Fibroblast of lung (primary cell): Measurements from ENCODE around the gene HERC3. TPM values are rescaled to one million over a fixed set of nuclear protein-coding genes. Genes with fewer than 3 reads are reported as not detected.

Source experiments
- DNase-seq, 2 donors: peaks; one replicate each; pipeline versions ENCODE4 v3.0.0 to v3.0.0-alpha.2; 2010; ENCODE audit warnings: low read depth in 2 of 2
- H2AFZ ChIP-seq: 2 replicates; pipeline ENCODE4 v1.5.1; 2012; ENCODE audit warnings: low read length, control low read depth, inconsistent platforms
- H3K27ac ChIP-seq: 2 replicates; pipeline ENCODE4 v1.5.1; 2011; ENCODE audit warnings: low read length, control low read depth; ENCODE audit not compliant: insufficient read depth
- H3K27me3 ChIP-seq: 2 replicates; pipeline ENCODE4 v1.5.1; 2011; ENCODE audit warnings: mild to moderate bottlenecking, low read length; ENCODE audit not compliant: control insufficient read depth, insufficient read depth
- H3K36me3 ChIP-seq: 2 replicates; pipeline ENCODE4 v1.5.1; 2011; ENCODE audit warnings: low read length; ENCODE audit not compliant: control insufficient read depth, insufficient read depth
- H3K4me1 ChIP-seq: 2 replicates; pipeline ENCODE4 v1.5.1; 2011; ENCODE audit warnings: low read length; ENCODE audit not compliant: control insufficient read depth, insufficient read depth; ENCODE audit errors: extremely low read depth
- H3K4me2 ChIP-seq: 2 replicates; pipeline ENCODE4 v1.5.1; 2011; ENCODE audit warnings: low read length, control low read depth; ENCODE audit not compliant: insufficient read depth; ENCODE audit errors: extremely low read depth
- H3K4me3 ChIP-seq, 4 experiments: fragments of 200-600 bp in 1 of 4; sonication (generic) in 1 of 4; replicated peaks in 1 of 4; 2 replicates each; pipeline ENCODE4 v1.5.1; 2011 to 2016; ENCODE audit warnings: low read length in 4 of 4, low read depth in 3 of 4, mild to moderate bottlenecking in 3 of 4, control low read depth in 2 of 4, inconsistent platforms in 1 of 4, mixed read lengths in 1 of 4; ENCODE audit not compliant: insufficient read depth in 1 of 4; ENCODE audit errors: control extremely low read depth in 1 of 4
- H3K79me2 ChIP-seq: 2 replicates; pipeline ENCODE4 v1.5.1; 2012; ENCODE audit warnings: mild to moderate bottlenecking, low read length, inconsistent platforms; ENCODE audit not compliant: control insufficient read depth, insufficient read depth
- H3K9ac ChIP-seq: 2 replicates; pipeline ENCODE4 v1.5.1; 2011; ENCODE audit warnings: mild to moderate bottlenecking, low read length, control low read depth; ENCODE audit not compliant: insufficient read depth
- H3K9me3 ChIP-seq: 2 replicates; pipeline ENCODE4 v1.5.1; 2012; ENCODE audit warnings: low read depth, low read length; ENCODE audit not compliant: control insufficient read depth, insufficient read depth
- H4K20me1 ChIP-seq: 2 replicates; pipeline ENCODE4 v1.5.1; 2011; ENCODE audit warnings: low read length; ENCODE audit not compliant: control insufficient read depth, insufficient read depth; ENCODE audit errors: extremely low read depth
- EZH2 ChIP-seq: IDR thresholded peaks from 2 replicates; pipeline ENCODE4 v1.5.1; 2012; ENCODE audit warnings: low read length, control low read depth, mild to moderate bottlenecking; ENCODE audit errors: missing control alignments
- polyA minus RNA-seq: library from RNA; depleted of rRNA, polyadenylated mRNA; stranded (reverse); fragments of >200 nt; gene quantifications from 2 replicates; pipeline ENCODE4 v1.2.3, GENCODE V29; 2011; ENCODE audit warnings: low replicate concordance
- polyA plus RNA-seq, 2 donors: library from polyadenylated mRNA; depleted of rRNA in 1 of 2; stranded (reverse) in 1 of 2; unstranded in 1 of 2; fragments of >200 nt; gene quantifications; 2 replicates each; pipeline ENCODE4 v1.2.1, GENCODE V29; 2011 to 2012; ENCODE audit warnings: missing spikeins in 1 of 2
- total RNA-seq: library from RNA; depleted of rRNA; stranded (reverse); fragments of >200 nt; gene quantifications from 2 replicates; pipeline ENCODE4 v1.2.1, GENCODE V29; 2014
- TF ChIP-seq, protein P1 (sequence below), 2 donors: IDR thresholded peaks in 1 of 2; conservative IDR thresholded peaks in 1 of 2; 1 replicate in 1 of 2; 2 replicates in 1 of 2; pipeline ENCODE4 v1.5.1; 2011 to 2012; ENCODE audit warnings: low read length in 2 of 2, control low read depth in 1 of 2, inconsistent platforms in 1 of 2, low read depth in 1 of 2, mild to moderate bottlenecking in 1 of 2

Gene HERC3
- 12.1 and 27.6 TPM in 2 replicates for total RNA-seq
- polyA plus RNA-seq = 22.9 and 24.5 TPM in 2 replicates
- polyA plus RNA-seq (2012) = 13.7 and 15.7 TPM in 2 replicates
- 19.3 and 53.2 TPM in 2 replicates for polyA minus RNA-seq

DNA sequence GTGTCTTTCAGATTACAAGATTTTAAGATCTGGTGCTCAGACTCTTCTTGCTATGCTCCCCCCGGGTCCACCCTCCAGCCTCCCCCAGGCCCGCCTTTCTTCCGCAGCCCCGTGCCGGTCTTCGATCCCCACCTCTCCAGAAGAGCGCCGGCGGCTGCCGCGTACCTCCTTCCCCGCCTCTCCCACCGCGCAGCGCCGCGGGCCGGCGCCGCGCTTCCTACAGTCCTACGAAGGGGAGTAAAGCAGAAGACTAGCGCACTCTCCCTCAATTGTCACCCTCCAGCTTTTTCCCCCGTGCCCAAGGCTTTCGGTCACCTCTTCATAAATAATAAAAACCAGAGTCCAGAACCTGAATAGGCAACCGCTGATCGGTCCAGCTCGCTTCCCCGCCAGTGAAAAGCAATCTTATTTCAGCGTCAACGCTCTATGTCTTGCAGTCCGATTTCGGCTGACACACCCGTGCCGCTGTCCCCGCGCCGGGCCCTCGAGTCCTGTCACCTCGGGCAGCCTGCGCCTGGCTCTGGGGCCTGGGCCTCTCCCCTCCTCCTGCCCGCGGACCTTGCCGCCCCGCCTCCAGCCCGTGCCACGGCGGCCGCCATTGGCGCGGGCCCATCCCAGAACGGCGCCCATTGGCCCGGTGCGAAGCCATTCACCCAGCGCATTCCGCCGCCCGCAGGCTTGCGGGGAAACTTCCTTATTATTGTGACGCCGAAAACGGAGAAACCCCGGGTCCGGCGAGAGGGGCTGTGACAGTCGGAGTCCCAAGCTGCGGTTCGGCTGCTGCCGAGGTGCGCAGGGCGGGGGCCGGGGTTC lies at the start of gene HERC3:
Gene HERC3 (plus strand): TSS at position 694 of the 813 bp plus-strand sequence. CDS start 13,344 bp downstream, outside the sequence.
- peak within 1 kb of the TSS; percentile 94 for H2AFZ ChIP-seq
- peaks cover 14% of the 10 kb centered on the region for H3K79me2 ChIP-seq
- peak within 1 kb of the TSS; percentile 74 to 91 (median 80) for H3K4me3 ChIP-seq
- peak within 1 kb of the TSS; percentile 99 for H3K4me2 ChIP-seq
- H3K27ac ChIP-seq = peak within 1 kb of the TSS; percentile 76
- H3K9me3 ChIP-seq = no peaks in the 10 kb centered on the region
- no peaks in the 10 kb centered on the region for H3K36me3 ChIP-seq
- H3K9ac ChIP-seq = peak within 1 kb of the TSS; percentile 75
- no peaks in the 10 kb centered on the region for H3K27me3 ChIP-seq
- H4K20me1 ChIP-seq = no peaks in the 10 kb centered on the region
- peaks cover 2% of the 10 kb centered on the region for H3K4me1 ChIP-seq
- TF ChIP-seq, protein P1, sequence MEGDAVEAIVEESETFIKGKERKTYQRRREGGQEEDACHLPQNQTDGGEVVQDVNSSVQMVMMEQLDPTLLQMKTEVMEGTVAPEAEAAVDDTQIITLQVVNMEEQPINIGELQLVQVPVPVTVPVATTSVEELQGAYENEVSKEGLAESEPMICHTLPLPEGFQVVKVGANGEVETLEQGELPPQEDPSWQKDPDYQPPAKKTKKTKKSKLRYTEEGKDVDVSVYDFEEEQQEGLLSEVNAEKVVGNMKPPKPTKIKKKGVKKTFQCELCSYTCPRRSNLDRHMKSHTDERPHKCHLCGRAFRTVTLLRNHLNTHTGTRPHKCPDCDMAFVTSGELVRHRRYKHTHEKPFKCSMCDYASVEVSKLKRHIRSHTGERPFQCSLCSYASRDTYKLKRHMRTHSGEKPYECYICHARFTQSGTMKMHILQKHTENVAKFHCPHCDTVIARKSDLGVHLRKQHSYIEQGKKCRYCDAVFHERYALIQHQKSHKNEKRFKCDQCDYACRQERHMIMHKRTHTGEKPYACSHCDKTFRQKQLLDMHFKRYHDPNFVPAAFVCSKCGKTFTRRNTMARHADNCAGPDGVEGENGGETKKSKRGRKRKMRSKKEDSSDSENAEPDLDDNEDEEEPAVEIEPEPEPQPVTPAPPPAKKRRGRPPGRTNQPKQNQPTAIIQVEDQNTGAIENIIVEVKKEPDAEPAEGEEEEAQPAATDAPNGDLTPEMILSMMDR (conservative IDR thresholded peaks at IDR 0.05 in 1 of 2, IDR thresholded peaks at IDR 0.05 in 1 of 2; ENCODE audit: low read depth in 1 of 2, low read length in 2 of 2) = peak in 1 of 2 donors; percentile 17
- TF ChIP-seq EZH2 = no peak
- peak; percentile 82 to 85 for DNase-seq

DNA sequence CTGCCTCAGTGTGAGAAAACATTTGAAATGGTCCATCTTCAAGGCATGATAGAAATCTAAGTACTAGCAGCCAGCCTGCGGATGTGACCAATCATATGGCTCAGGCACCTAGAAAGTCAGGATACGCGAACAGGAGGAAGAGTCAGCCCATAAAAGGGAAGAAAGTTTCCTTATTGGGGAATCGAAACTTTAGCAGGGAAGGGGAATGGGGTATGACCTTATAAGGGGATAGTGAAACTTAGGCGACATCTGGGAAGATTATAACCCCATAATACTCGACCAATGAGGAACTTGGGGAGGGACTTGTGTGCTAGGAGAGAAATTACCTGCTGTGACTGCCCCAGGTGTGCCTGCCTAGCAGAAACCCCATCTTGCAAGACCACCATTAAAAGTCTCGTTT lies 42.5 kb upstream of the HERC3 start:
- H3K4me3 ChIP-seq = no peak overlapping the region
- H3K4me1 ChIP-seq = no peaks in the 10 kb centered on the region
- no peaks in the 10 kb centered on the region for H3K79me2 ChIP-seq
- no peak overlapping the region for H3K9ac ChIP-seq
- H3K4me2 ChIP-seq = no peak overlapping the region
- no peak for DNase-seq
- H3K9me3 ChIP-seq = no peaks in the 10 kb centered on the region
- no peaks in the 10 kb centered on the region for H4K20me1 ChIP-seq
- no peak overlapping the region for H2AFZ ChIP-seq
- TF ChIP-seq, protein P1 (conservative IDR thresholded peaks at IDR 0.05 in 1 of 2, IDR thresholded peaks at IDR 0.05 in 1 of 2; ENCODE audit: low read depth in 1 of 2, low read length in 2 of 2) = no peak
- TF ChIP-seq EZH2 = no peak
- H3K36me3 ChIP-seq = no peaks in the 10 kb centered on the region
- H3K27ac ChIP-seq = no peak overlapping the region
- no peaks in the 10 kb centered on the region for H3K27me3 ChIP-seq

DNA sequence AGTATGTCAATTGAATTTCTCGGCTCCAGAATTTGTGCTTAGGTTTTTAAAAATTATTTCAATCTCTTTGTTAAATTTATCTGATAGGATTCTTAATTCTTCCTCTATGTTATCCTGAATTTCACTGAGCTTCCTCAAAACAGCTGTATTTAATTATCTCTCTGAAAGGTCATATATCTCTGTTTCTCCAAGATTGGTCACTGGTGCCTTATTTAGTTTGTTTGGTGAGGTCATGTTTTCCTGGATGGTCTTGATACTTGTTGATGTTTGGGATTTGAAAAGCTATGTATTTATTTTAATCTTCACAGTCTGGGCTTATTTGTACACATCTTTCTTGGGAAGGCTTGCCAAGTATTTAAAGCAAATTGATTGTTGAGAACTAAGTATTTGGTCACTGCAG lies 24.7 kb upstream of the HERC3 start:
- H3K4me3 ChIP-seq = no peak overlapping the region
- no peaks in the 10 kb centered on the region for H3K79me2 ChIP-seq
- TF ChIP-seq, protein P1 (conservative IDR thresholded peaks at IDR 0.05 in 1 of 2, IDR thresholded peaks at IDR 0.05 in 1 of 2; ENCODE audit: low read depth in 1 of 2, low read length in 2 of 2) = no peak
- no peak for TF ChIP-seq EZH2
- H3K4me2 ChIP-seq = no peak overlapping the region
- no peak overlapping the region for H3K9ac ChIP-seq
- H3K36me3 ChIP-seq = no peaks in the 10 kb centered on the region
- DNase-seq = no peak
- no peaks in the 10 kb centered on the region for H3K27me3 ChIP-seq
- no peaks in the 10 kb centered on the region for H4K20me1 ChIP-seq
- no peak overlapping the region for H2AFZ ChIP-seq
- no peak overlapping the region for H3K27ac ChIP-seq
- H3K4me1 ChIP-seq = peaks cover 8% of the 10 kb centered on the region
- H3K9me3 ChIP-seq = no peaks in the 10 kb centered on the region
